HG02938 (cell line): Measurements from ENCODE around the gene ZNF213.

Source experiments
- ATAC-seq: cut with Tn5 transposase; IDR thresholded peaks from one replicate; pipeline ENCODE4 v1.9.1; 2021; ENCODE audit warnings: mild to moderate bottlenecking, moderate library complexity; ENCODE audit not compliant: unreplicated experiment

The ZNF213 gene

GRCh38 chr16:3099732-3100499, 34.9 kb upstream of the ZNF213 start:
- no peak for ATAC-seq

- ATAC-seq = no peak
These were observed 33.6 kb upstream of the ZNF213 start for GRCh38 chr16:3101018-3101840.

GRCh38 chr16:3101841-3102470, 32.9 kb upstream of the ZNF213 start:
- ATAC-seq = no peak

GRCh38 chr16:3106205-3106928, 28.5 kb upstream of the ZNF213 start:
- ATAC-seq = peak; percentile 77

- ATAC-seq = no peak
These were observed 22.6 kb upstream of the ZNF213 start, which contains the start of gene ZNF205 for GRCh38 chr16:3112058-3112880. Gene ZNF205 (plus strand): TSS chr16:3112586. CDS start chr16:3113431, 845 bp downstream.

GRCh38 chr16:3112881-3113574, 21.8 kb upstream of the ZNF213 start:
- ATAC-seq = no peak

- no peak for ATAC-seq
These were observed 20.9 kb upstream of the ZNF213 start for GRCh38 chr16:3113765-3114479.

- ATAC-seq = no peak
These were observed 19.8 kb upstream of the ZNF213 start for GRCh38 chr16:3115003-3115402.

- no peak for ATAC-seq
These were observed 19.3 kb upstream of the ZNF213 start for GRCh38 chr16:3115561-3115960.

GRCh38 chr16:3118204-3118790, 16.5 kb upstream of the ZNF213 start:
- no peak for ATAC-seq

- no peak for ATAC-seq
These were observed 16.0 kb upstream of the ZNF213 start for GRCh38 chr16:3118846-3119245.

GRCh38 chr16:3119286-3119685, 15.5 kb upstream of the ZNF213 start:
- no peak for ATAC-seq

GRCh38 chr16:3119701-3120408, 15.0 kb upstream of the ZNF213 start:
- ATAC-seq = no peak

GRCh38 chr16:3120435-3120834, 14.4 kb upstream of the ZNF213 start:
- ATAC-seq = no peak

GRCh38 chr16:3121851-3122467, 12.9 kb upstream of the ZNF213 start:
- no peak for ATAC-seq

GRCh38 chr16:3122926-3123570, 11.8 kb upstream of the ZNF213 start:
- ATAC-seq = no peak
